PC-9 (cell line): Measurements from ENCODE around the gene BBC3. TPM values are rescaled to one million over a fixed set of nuclear protein-coding genes. Genes with fewer than 3 reads are reported as not detected.

Experiments
- BruUV-seq: library from RNA; stranded (reverse); fragments of 400-500 nt; replicated peaks from 2 replicates; lab custom pipeline; 2021; lab: Mats Ljungman, UMichigan
- CTCF ChIA-PET: fragments of 300-600 bp; sonication (Branson Sonifier 250); formaldehyde crosslinking; loops from one replicate; lab custom pipeline; 2022; ENCODE audit warnings: antibody characterized with exemption; lab: Charles Lee
- POLR2A ChIA-PET: fragments of 300-600 bp; sonication (Branson Sonifier 250); formaldehyde crosslinking; loops from one replicate; lab custom pipeline; 2022; ENCODE audit warnings: antibody characterized with exemption; ENCODE audit not compliant: unreplicated experiment; lab: Charles Lee
- DNase-seq, 2 experiments: peaks; one replicate each; pipeline versions ENCODE4 v3.0.0 to v3.0.0-alpha.2; 2015 to 2022; ENCODE audit warnings: mixed read lengths in 1 of 2
- H2AFZ ChIP-seq: fragments of 200-600 bp; sonication (generic); 2 replicates; pipeline ENCODE4 v1.8.1; 2017; ENCODE audit warnings: antibody characterized with exemption
- H3F3A ChIP-seq: fragments of 200-600 bp; sonication (generic); 2 replicates; pipeline ENCODE4 v1.8.1; 2017; ENCODE audit warnings: antibody characterized with exemption, mild to moderate bottlenecking, low read depth; ENCODE audit not compliant: insufficient read depth
- H3K27ac ChIP-seq: fragments of 200-600 bp; sonication (generic); 2 replicates; pipeline ENCODE4 v1.6.1; 2016; ENCODE audit warnings: mixed run types
- H3K27me3 ChIP-seq: fragments of 200-600 bp; sonication (generic); 2 replicates; pipeline ENCODE4 v1.6.1; 2016; ENCODE audit warnings: low read depth, mixed run types; ENCODE audit not compliant: insufficient read depth
- H3K36me3 ChIP-seq: fragments of 200-600 bp; sonication (generic); 2 replicates; pipeline ENCODE4 v1.6.1; 2016; ENCODE audit warnings: low read depth, mixed run types
- H3K4me1 ChIP-seq: fragments of 200-600 bp; sonication (generic); replicated peaks from 2 replicates; pipeline ENCODE4 v1.6.1; 2016; ENCODE audit warnings: mixed run types; ENCODE audit not compliant: insufficient read depth
- H3K4me2 ChIP-seq: fragments of 200-600 bp; sonication (generic); 2 replicates; pipeline ENCODE4 v1.6.1; 2017; ENCODE audit warnings: mixed run types
- H3K4me3 ChIP-seq: fragments of 200-600 bp; sonication (generic); 2 replicates; pipeline ENCODE4 v1.6.1; 2016; ENCODE audit warnings: mixed run types
- H3K79me2 ChIP-seq: fragments of 200-600 bp; sonication (generic); 2 replicates; pipeline ENCODE4 v1.6.1; 2017; ENCODE audit warnings: low read depth, mixed run types
- H3K9me2 ChIP-seq: fragments of 200-600 bp; sonication (generic); 2 replicates; pipeline ENCODE4 v1.8.1; 2017; ENCODE audit warnings: mild to moderate bottlenecking; ENCODE audit not compliant: insufficient read depth
- H3K9me3 ChIP-seq: fragments of 200-600 bp; sonication (generic); 2 replicates; pipeline ENCODE4 v1.8.1; 2016; ENCODE audit warnings: low read depth; ENCODE audit not compliant: insufficient read depth
- H4K20me1 ChIP-seq: fragments of 200-600 bp; sonication (generic); 2 replicates; pipeline ENCODE4 v1.8.1; 2017; ENCODE audit not compliant: insufficient read depth
- EZH2 ChIP-seq: fragments of 200-600 bp; sonication (generic); IDR thresholded peaks from 2 replicates; pipeline ENCODE4 v1.8.0; 2017; ENCODE audit warnings: antibody characterized with exemption, low read depth
- intact Hi-C: fragments of 100-400 bp; cut with micrococcal nuclease; formaldehyde crosslinking; loops from one replicate; pipeline ENCODE4 v1.10.0; 2022; ENCODE audit not compliant: unreplicated experiment
- total RNA-seq: library from RNA; stranded (reverse); gene quantifications from 2 replicates; pipeline ENCODE4 v1.2.3, GENCODE V29; 2021
- TF ChIP-seq, protein P1 (sequence below): fragments of 200-600 bp; sonication (generic); conservative IDR thresholded peaks from 2 replicates; pipeline ENCODE4 v1.6.1; 2017; ENCODE audit warnings: mixed run types, antibody characterized with exemption, mild to moderate bottlenecking, moderate library complexity

Gene BBC3
- total RNA-seq, 1 experiment from 2014 or later = 18.8 TPM

DNA sequence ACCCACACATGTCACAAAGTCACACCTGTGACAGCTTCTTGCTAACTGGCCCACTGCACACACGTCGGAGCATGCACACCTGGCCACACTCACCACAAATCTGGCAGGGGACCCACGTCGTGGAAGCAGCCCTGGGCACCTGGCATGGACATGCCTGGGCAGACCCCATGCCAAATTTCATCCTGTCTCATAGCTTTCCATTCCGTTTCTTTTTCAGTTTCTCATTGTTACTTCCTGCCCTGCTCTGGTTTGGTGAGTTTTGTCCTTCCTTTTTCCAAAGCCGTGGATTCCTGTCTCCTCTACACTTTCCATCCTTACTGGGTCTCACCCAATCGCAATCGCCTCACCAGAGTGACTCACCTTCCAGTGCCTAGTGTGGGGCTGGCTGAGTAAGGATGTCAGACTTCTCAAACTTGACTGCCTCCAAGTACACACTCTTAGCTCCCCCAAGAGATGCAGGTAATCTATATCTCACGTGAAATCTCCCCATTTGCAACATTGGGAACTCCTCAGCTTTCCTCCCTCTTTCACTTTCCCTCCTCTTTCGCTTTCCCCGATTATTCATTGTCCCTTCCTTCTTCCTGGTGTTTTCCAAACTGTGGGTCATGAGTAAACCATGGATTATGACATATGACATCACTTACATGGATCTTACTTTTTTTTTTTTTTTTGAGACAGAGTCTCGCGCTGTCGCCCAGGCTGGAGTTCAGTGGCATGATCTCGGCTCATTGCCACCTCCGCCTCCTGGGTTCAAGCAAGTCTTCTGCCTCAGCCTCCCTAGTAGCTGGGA is 1.6 kb upstream of the BBC3 start:
- H3K27me3 ChIP-seq = no peaks in the 10 kb centered on the region
- peaks cover 55% of the 10 kb centered on the region for H3F3A ChIP-seq
- ChIA-PET CTCF (interaction anchor here (0.6 to 1.7 kb wide), 4 partner anchors 11 to 116 kb away, joined by 3 to 15 read pairs (median 6); partner anchors contain the start of gene DHX34), POLR2A (interaction anchor here (0.5 to 0.6 kb wide), 2 partner anchors 75 to 147 kb away, joined by 4 to 5 read pairs; no protein-coding TSS in a partner anchor)
- peak overlapping the region; percentile 68 for H3K27ac ChIP-seq
- intact Hi-C loops = no loop called here
- no peaks in the 10 kb centered on the region for H3K9me3 ChIP-seq
- TF ChIP-seq, protein P1, sequence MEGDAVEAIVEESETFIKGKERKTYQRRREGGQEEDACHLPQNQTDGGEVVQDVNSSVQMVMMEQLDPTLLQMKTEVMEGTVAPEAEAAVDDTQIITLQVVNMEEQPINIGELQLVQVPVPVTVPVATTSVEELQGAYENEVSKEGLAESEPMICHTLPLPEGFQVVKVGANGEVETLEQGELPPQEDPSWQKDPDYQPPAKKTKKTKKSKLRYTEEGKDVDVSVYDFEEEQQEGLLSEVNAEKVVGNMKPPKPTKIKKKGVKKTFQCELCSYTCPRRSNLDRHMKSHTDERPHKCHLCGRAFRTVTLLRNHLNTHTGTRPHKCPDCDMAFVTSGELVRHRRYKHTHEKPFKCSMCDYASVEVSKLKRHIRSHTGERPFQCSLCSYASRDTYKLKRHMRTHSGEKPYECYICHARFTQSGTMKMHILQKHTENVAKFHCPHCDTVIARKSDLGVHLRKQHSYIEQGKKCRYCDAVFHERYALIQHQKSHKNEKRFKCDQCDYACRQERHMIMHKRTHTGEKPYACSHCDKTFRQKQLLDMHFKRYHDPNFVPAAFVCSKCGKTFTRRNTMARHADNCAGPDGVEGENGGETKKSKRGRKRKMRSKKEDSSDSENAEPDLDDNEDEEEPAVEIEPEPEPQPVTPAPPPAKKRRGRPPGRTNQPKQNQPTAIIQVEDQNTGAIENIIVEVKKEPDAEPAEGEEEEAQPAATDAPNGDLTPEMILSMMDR = no peak
- no peak for TF ChIP-seq EZH2
- no peaks in the 10 kb centered on the region for H3K9me2 ChIP-seq
- no TSS peak for BruUV-seq
- H4K20me1 ChIP-seq = peaks cover 18% of the 10 kb centered on the region
- H3K4me2 ChIP-seq = peak overlapping the region; percentile 93
- H3K4me3 ChIP-seq = peak overlapping the region; percentile 99; the same call in 1 of the 2 replicates
- H2AFZ ChIP-seq = peak overlapping the region; percentile 57; the same call in 1 of the 2 replicates
- peaks cover 37% of the 10 kb centered on the region for H3K4me1 ChIP-seq
- peaks cover 18% of the 10 kb centered on the region for H3K79me2 ChIP-seq
- DNase-seq = peak; percentile 34 to 74
- no peaks in the 10 kb centered on the region for H3K36me3 ChIP-seq

DNA sequence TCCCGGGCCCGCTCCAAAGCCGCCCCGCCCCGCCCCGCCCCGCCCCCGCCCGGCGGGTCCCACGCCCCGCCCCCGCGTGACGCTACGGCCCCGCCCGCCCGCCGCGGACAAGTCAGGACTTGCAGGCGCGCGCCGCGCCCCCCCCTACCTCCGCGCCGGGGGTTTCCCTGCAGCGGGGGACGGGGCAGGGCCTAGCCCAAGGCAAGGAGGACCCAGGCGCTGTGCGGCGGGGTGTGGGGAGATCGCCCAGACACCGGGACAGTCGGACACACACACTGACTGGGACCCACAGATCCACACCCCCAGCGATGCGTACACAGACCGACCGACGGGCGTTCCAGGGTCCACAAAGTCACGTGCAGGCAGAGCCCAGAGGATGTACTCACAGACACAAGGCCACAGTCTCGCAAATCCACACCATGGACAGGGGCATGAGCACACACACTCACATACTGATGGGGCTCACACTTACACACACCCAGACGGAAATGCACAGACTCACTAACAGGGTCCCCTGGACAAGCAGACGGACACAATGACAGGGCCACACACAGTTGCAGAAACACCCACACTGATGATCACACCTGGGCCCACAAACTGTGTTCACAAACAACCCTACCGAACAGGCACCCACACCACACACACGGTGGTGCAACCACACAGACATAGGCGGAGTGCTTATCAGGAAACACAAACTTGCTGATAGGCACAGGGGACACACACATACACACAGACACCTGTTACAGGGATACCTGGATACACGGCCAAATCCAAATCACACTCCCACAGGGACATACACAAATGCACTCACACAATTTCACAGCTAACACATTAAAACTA is 436 bp upstream of the BBC3 start:
- 0 out of 2 replicates have a peak overlapping the region, but pooled peaks have one; percentile 68 for H3K27ac ChIP-seq
- H3K9me3 ChIP-seq = no peaks in the 10 kb centered on the region
- H3K4me3 ChIP-seq = peak overlapping the region; percentile 99
- TF ChIP-seq EZH2 = no peak
- TF ChIP-seq, protein P1 = no peak
- H3K79me2 ChIP-seq = peaks cover 18% of the 10 kb centered on the region
- H3K4me2 ChIP-seq = peak overlapping the region; percentile 93
- no peaks in the 10 kb centered on the region for H3K27me3 ChIP-seq
- DNase-seq = peak; percentile 64 to 85
- H3K9me2 ChIP-seq = no peaks in the 10 kb centered on the region
- no peaks in the 10 kb centered on the region for H3K36me3 ChIP-seq
- peaks cover 18% of the 10 kb centered on the region for H4K20me1 ChIP-seq
- ChIA-PET CTCF (interaction anchor here (1.2 to 1.7 kb wide), 2 partner anchors 13 to 21 kb away, joined by 5 to 6 read pairs; no protein-coding TSS in a partner anchor), POLR2A (interaction anchor here (0.5 kb wide), 1 partner anchor 145 kb away, joined by 4 read pairs; no protein-coding TSS in a partner anchor)
- BruUV-seq = no TSS peak
- intact Hi-C loops = no loop called here
- H3F3A ChIP-seq = peaks cover 60% of the 10 kb centered on the region
- peak overlapping the region; percentile 75 for H2AFZ ChIP-seq
- peaks cover 49% of the 10 kb centered on the region for H3K4me1 ChIP-seq
